PC-3 (cell line): ENCODE data around the gene GH1.

Experiments used
- EZH2 ChIP-seq: fragments of 300-600 bp; sonication (generic); IDR thresholded peaks from one replicate; pipeline ENCODE4 v1.6.1; 2017; ENCODE audit warnings: antibody characterized with exemption, mild to moderate bottlenecking, low read length; ENCODE audit not compliant: unreplicated experiment
- TF ChIP-seq, protein P1 (sequence below): fragments of 300-600 bp; sonication (generic); conservative IDR thresholded peaks from 2 replicates; pipeline ENCODE4 v1.5.1; 2017; ENCODE audit warnings: antibody characterized with exemption, low read depth, mild to moderate bottlenecking, low read length

DNA sequence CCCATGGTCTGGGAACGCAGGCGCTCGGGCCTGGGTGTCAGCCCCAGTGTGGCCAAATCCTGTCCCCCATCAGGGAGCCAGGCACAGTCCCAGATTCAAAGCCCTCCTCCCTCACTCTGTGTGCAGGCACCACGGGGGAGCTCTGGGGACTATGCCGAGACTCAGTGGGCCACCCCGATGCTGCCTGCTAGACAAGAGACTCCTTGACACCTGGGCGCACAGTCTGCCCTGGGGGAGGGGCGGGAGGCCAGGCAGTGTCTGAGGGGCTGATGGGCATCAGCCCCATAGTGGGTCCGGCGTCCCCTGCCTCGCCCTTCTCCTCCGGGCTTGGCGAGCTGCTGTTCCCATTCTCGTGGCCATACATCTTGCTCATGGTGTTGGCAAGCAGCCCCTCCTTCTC, 21.9 kb upstream of the GH1 start:
- TF ChIP-seq, protein P1, sequence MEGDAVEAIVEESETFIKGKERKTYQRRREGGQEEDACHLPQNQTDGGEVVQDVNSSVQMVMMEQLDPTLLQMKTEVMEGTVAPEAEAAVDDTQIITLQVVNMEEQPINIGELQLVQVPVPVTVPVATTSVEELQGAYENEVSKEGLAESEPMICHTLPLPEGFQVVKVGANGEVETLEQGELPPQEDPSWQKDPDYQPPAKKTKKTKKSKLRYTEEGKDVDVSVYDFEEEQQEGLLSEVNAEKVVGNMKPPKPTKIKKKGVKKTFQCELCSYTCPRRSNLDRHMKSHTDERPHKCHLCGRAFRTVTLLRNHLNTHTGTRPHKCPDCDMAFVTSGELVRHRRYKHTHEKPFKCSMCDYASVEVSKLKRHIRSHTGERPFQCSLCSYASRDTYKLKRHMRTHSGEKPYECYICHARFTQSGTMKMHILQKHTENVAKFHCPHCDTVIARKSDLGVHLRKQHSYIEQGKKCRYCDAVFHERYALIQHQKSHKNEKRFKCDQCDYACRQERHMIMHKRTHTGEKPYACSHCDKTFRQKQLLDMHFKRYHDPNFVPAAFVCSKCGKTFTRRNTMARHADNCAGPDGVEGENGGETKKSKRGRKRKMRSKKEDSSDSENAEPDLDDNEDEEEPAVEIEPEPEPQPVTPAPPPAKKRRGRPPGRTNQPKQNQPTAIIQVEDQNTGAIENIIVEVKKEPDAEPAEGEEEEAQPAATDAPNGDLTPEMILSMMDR = no peak
- no peak for TF ChIP-seq EZH2
